DND-41 (cell line): ENCODE data around the gene SRCAP.

Source experiments
- ATAC-seq: fragments of 200-7000 bp; cut with Tn5 transposase; 3 replicates; pipeline ENCODE4 v1.9.1; 2021; ENCODE audit warnings: low read depth; ENCODE audit not compliant: insufficient read depth
- DNase-seq: peaks from one replicate; pipeline ENCODE4 v3.0.0-alpha.2; 2020
- H2AFZ ChIP-seq: 2 replicates; pipeline ENCODE4 v1.6.0; 2012; ENCODE audit warnings: low read depth, low read length
- H3K27ac ChIP-seq: 2 replicates; pipeline ENCODE4 v1.5.1; 2012; ENCODE audit warnings: low read length, inconsistent platforms
- H3K27me3 ChIP-seq: fragments of 200-600 bp; sonication (generic); 2 replicates; pipeline ENCODE4 v1.6.0; 2012; ENCODE audit warnings: low read length, mild to moderate bottlenecking, inconsistent platforms; ENCODE audit not compliant: insufficient read depth, poor library complexity
- H3K36me3 ChIP-seq: 2 replicates; pipeline ENCODE4 v1.5.1; 2012; ENCODE audit warnings: low read length, inconsistent platforms; ENCODE audit not compliant: insufficient read depth
- H3K4me1 ChIP-seq: 2 replicates; pipeline ENCODE4 v1.5.1; 2012; ENCODE audit warnings: mild to moderate bottlenecking, low read length; ENCODE audit not compliant: insufficient read depth
- H3K4me2 ChIP-seq: 2 replicates; pipeline ENCODE4 v1.6.0; 2012; ENCODE audit warnings: mild to moderate bottlenecking, moderate library complexity, low read length, inconsistent platforms; ENCODE audit not compliant: insufficient read depth
- H3K4me3 ChIP-seq, 2 experiments: fragments of 200-600 bp in 1 of 2; shearing (Covaris generic) in 1 of 2; 2 replicates each; pipeline ENCODE4 v1.5.1; 2012 to 2016; ENCODE audit warnings: inconsistent platforms in 2 of 2, low read length in 2 of 2, mild to moderate bottlenecking in 2 of 2, low read depth in 1 of 2, moderate library complexity in 1 of 2
- H3K79me2 ChIP-seq: 2 replicates; pipeline ENCODE4 v1.6.0; 2012; ENCODE audit warnings: low read length, inconsistent platforms; ENCODE audit not compliant: insufficient read depth
- H3K9ac ChIP-seq: 2 replicates; pipeline ENCODE4 v1.6.0; 2012; ENCODE audit warnings: low read depth, mild to moderate bottlenecking, inconsistent platforms, low read length, moderate library complexity
- H3K9me3 ChIP-seq: 2 replicates; pipeline ENCODE4 v1.5.1; 2012; ENCODE audit warnings: low read length, moderate library complexity, mild to moderate bottlenecking, inconsistent platforms; ENCODE audit not compliant: insufficient read depth, severe bottlenecking
- H4K20me1 ChIP-seq: 2 replicates; pipeline ENCODE4 v1.6.0; 2012; ENCODE audit warnings: low read length; ENCODE audit not compliant: insufficient read depth
- EZH2 ChIP-seq: IDR thresholded peaks from 3 replicates; pipeline ENCODE4 v1.6.1; 2012; ENCODE audit warnings: borderline replicate concordance, low read depth, mild to moderate bottlenecking, moderate library complexity, low read length, inconsistent platforms; ENCODE audit not compliant: severe bottlenecking
- TF ChIP-seq, protein P1 (sequence below): IDR thresholded peaks from 2 replicates; pipeline ENCODE4 v1.5.1; 2012; ENCODE audit warnings: borderline replicate concordance, low read length, moderate library complexity, mild to moderate bottlenecking; ENCODE audit not compliant: poor library complexity, severe bottlenecking; ENCODE audit errors: extremely low read depth

The SRCAP gene

DNA sequence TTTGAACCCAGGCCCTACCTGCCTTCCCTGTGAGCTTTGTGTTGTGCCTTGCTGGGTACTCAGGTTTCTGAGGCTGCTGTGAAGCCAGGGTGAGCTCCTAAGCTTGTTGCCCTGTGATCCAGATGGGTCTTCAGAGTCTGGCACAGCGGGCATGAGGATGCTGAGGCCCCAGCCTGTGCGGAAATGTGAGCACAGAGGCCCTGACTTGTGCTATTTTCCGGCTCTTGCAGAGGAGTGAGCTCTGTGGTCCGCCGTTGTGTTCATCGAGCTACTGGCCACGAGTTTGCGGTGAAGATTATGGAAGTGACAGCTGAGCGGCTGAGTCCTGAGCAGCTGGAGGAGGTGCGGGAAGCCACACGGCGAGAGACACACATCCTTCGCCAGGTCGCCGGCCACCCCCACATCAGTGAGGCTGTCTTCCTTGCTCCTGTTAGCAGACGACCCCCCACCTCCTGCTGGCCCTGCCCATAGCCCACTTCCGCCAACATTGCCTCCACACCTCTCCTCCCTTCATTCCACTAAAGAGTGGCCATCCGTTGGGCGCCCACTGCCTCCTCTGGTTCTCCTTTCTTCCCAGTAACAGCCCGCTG lies 52.0 kb downstream of the SRCAP start:
- Histone ChIP-seq H3K9ac (no peak overlapping the region), H3K79me2 (peaks cover 27% of the 10 kb centered on the region), H3K4me1 (peaks cover 25% of the 10 kb centered on the region), H3K9me3 (no peaks in the 10 kb centered on the region), H3K36me3 (peaks cover 43% of the 10 kb centered on the region), H2AFZ (no peak overlapping the region), H3K27ac (no peak overlapping the region), H4K20me1 (peaks cover 7% of the 10 kb centered on the region; the same call in 1 of the 2 replicates), H3K27me3 (no peaks in the 10 kb centered on the region), H3K4me3 (no peak overlapping the region), H3K4me2 (no peak overlapping the region)
- TF ChIP-seq EZH2, result no peak
- TF ChIP-seq, protein P1, sequence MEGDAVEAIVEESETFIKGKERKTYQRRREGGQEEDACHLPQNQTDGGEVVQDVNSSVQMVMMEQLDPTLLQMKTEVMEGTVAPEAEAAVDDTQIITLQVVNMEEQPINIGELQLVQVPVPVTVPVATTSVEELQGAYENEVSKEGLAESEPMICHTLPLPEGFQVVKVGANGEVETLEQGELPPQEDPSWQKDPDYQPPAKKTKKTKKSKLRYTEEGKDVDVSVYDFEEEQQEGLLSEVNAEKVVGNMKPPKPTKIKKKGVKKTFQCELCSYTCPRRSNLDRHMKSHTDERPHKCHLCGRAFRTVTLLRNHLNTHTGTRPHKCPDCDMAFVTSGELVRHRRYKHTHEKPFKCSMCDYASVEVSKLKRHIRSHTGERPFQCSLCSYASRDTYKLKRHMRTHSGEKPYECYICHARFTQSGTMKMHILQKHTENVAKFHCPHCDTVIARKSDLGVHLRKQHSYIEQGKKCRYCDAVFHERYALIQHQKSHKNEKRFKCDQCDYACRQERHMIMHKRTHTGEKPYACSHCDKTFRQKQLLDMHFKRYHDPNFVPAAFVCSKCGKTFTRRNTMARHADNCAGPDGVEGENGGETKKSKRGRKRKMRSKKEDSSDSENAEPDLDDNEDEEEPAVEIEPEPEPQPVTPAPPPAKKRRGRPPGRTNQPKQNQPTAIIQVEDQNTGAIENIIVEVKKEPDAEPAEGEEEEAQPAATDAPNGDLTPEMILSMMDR, result no peak
- no peak for DNase-seq
- no peak for ATAC-seq

DNA sequence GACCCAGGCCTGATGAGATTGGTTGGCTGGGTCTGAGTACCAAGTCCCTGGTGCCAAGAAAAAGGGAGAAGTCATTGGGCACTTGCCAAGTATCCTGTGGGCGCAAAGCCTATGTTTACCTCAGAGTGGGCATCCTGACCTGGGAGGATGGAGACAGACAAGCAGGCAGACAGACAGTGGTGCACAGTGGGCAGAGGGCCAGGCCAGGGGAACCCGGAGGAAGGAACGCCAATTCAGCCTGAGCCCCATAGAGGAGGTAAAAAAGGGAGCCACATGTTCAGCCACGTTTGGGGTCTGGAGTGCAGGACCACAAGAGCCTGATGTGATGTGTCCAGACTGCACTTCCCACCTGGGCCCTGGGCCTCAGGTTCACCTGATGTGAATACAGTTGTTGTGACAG lies 54.6 kb downstream of the SRCAP start:
- Histone ChIP-seq H3K36me3 (peaks cover 63% of the 10 kb centered on the region), H3K27ac (no peak overlapping the region), H3K79me2 (peaks cover 23% of the 10 kb centered on the region), H2AFZ (no peak overlapping the region), H3K4me1 (peaks cover 16% of the 10 kb centered on the region), H3K27me3 (no peaks in the 10 kb centered on the region), H4K20me1 (peaks cover 7% of the 10 kb centered on the region; the same call in 1 of the 2 replicates), H3K4me3 (no peak overlapping the region), H3K4me2 (no peak overlapping the region), H3K9me3 (no peaks in the 10 kb centered on the region), H3K9ac (no peak overlapping the region)
- TF ChIP-seq, protein P1, result no peak
- no peak for TF ChIP-seq EZH2
- DNase-seq (no peak), ATAC-seq (no peak)

DNA sequence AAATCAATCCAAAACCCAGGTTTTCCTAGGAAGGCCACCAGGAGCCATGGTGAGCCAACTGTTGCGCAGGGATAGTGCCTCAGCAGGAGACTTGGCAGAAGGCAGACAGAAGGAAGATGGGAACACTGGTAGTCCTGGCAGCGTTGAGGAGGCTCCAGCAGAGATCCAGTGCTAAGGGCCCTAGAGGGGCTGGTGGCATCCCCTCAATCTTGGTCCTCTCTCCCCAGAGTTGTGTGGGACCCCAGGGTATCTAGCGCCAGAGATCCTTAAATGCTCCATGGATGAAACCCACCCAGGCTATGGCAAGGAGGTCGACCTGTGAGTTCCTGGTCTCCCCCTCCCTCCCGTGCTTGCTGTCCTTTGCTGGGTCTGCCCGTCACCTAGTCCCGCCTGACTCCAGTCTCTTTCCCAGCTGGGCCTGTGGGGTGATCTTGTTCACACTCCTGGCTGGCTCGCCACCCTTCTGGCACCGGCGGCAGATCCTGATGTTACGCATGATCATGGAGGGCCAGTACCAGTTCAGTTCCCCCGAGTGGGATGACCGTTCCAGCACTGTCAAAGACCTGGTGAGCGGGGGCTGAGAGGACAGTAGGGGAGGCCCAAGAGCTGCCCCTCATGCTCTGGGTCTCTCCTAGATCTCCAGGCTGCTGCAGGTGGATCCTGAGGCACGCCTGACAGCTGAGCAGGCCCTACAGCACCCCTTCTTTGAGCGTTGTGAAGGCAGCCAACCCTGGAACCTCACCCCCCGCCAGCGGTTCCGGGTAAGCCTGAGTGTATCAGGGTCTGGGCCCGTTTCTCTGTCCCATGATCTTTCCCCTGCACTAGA lies 57.2 kb downstream of the SRCAP start:
- ATAC-seq, result no peak

More for the DNA sequence above, 57.2 kb downstream of the SRCAP start:
- Histone ChIP-seq H3K27ac (no peak overlapping the region), H2AFZ (no peak overlapping the region), H3K9ac (no peak overlapping the region), H3K36me3 (peaks cover 57% of the 10 kb centered on the region), H3K4me3 (no peak overlapping the region), H4K20me1 (no peaks in the 10 kb centered on the region), H3K4me2 (no peak overlapping the region), H3K9me3 (no peaks in the 10 kb centered on the region), H3K27me3 (no peaks in the 10 kb centered on the region), H3K79me2 (0 out of 2 replicates have a peak, but pooled peaks cover 2% of the 10 kb centered on the region), H3K4me1 (peaks cover 16% of the 10 kb centered on the region)
- TF ChIP-seq, protein P1, result no peak
- no peak for TF ChIP-seq EZH2
- no peak for DNase-seq
